GM20000 (cell line): Measurements from ENCODE around the gene JAML.

ENCODE experiments used
- DNase-seq: peaks from one replicate; pipeline ENCODE4 v3.0.0; 2012; ENCODE audit warnings: low spot score
- CTCF ChIP-seq: IDR thresholded peaks from 2 replicates; pipeline ENCODE4 v1.5.1; 2012; ENCODE audit warnings: mild to moderate bottlenecking, control low read depth; ENCODE audit errors: extremely low read depth, missing control alignments

Gene JAML

GRCh38 chr11:118238929-118239328 lies 14.1 kb upstream of the JAML start:
- DNase-seq = no peak
- TF ChIP-seq CTCF = no peak

DNA sequence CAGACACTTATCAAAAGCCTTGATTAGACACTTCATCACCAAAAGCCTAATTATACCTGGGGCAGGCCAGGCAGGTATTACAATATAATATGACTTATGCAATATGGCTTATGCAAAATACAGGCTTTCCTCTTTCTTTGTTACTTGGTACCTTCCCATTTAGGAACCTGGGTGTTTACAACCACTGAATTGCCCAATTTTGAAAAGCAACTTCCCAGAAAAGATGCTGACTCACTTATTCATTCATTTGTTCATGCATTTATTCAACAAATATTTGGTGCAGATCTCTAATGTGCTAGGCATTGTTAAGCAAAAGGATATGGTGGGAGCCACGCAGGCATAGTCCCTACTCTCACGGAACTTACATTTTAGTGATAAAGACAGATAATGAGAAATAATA lies 13.6 kb upstream of the JAML start:
- DNase-seq = no peak

DNA sequence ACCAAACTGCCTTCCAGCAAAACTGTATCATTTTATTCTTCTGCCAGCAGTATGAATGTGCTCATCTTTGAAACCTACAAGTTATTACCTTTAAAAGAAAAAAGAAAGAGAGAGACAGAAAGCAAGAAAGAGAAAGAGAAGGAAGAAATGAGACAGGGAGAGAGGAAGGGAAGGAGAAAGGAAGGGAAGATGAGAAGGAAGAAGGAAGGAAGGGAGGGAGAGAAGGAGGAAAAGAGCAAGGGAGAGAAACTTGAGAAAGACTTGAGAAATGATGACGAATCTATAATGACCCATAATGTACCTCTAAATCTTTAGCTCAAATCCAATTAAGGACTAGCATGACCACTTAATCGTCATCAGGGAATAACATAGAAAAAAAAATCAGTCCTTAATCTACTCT lies 11.4 kb upstream of the JAML start:
- TF ChIP-seq CTCF = no peak
- no peak for DNase-seq

More for the DNA sequence above, 13.6 kb upstream of the JAML start:
- no peak for TF ChIP-seq CTCF

DNA sequence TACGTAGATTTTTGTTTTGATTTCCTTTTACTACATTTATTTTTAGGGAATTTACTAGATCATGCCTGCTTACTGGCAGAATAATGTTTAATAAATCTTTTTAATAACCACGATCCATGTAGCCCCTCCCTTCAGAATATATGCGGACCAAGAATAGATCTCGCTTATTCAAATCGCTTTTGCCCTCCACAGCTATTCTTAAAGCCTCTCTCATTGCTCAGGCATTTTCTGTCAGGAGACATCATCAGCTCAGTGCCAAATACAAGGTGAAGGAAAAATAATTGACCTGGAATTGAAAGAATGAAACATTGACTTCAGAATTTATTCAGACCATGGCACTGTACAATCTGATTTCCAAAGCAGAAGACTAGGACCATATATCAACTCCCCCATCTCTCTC lies 10.0 kb upstream of the JAML start:
- no peak for TF ChIP-seq CTCF
- no peak for DNase-seq

DNA sequence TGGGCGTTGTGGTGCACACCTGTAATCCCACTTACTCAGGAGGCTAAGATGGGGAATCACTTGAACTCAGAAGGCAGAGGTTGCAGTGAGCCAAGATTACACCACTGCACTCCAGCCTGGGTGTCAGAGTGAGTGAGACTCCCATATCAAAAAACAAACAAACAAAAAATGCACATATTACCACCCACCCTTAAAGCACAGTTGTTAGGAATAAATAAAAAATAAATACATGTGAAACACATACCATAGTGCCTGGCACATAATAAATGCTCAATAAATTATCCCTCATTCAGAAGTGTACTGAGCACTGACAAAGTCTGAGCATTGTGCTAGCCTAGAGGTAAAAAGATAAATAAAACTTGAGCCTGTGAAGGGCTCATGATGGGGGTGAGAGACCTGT lies 9.0 kb upstream of the JAML start:
- no peak for TF ChIP-seq CTCF
- DNase-seq = no peak

DNA sequence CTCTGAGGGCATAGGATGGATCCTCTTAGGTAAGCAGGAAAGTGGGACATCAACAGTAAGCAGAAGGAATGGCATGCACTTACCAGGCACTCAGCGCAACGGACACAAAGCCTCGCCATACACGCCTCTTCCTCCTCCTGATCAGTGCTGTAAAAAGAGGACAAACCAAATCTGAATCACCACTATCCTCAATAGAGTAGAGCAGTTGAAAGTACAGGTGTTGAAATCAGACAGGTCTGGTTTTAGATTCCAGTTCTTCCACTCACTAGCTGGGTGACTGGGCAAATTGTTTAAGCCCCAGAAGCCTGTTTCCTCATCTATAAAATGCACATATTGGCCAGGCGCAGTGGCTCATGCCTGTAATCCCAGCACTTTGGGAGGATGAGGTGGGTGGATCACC lies 8.6 kb upstream of the JAML start:
- DNase-seq = no peak

DNA sequence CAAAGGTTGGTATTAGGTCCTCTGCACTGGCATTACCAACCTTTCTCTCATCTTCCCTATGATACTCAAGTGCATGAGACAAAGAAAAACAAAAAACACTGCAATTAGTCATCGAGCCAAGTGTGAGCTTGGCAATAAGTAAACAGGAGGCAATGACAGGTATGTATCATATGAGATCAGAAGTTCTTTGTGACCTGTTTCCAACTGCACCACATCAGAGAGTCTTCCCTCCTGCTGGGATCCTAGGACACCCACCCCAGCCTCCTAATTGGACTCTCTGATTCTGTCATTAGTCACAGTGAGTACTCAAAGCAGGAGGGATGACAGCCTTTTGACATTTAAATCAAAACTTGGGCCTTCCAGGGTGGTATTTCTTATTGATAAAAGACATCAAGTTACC lies 7.8 kb upstream of the JAML start:
- no peak for DNase-seq
- no peak for TF ChIP-seq CTCF

More for the DNA sequence above, 8.6 kb upstream of the JAML start:
- TF ChIP-seq CTCF = no peak
